GM12801 (cell line): ENCODE measurements around the gene KRT74.

Source experiments
- CTCF ChIP-seq: IDR thresholded peaks from one replicate; pipeline ENCODE4 v1.5.1; 2011; ENCODE audit warnings: control low read depth; ENCODE audit not compliant: insufficient read length; ENCODE audit errors: extremely low read depth

The KRT74 gene

DNA sequence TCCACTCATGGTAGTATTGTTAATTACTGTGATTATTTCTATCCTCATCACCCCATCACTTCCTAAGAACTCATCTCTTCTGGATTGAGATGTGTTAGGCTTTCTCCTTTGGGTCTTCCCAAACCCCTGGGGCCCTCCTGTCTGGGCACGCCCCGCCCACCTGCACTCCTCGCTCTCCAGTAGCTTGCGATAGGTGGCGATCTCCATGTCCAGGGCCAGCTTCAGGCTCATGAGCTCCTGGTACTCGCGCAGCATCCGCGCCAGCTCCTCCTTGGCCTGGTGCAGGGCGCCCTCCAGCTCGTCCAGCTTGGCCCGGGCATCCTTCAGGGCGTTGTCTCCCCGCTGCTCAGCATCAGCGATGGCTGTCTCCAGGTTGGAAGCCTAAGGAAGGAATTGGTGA lies 27.5 kb downstream of the KRT74 start:
- TF ChIP-seq CTCF: no peak

DNA sequence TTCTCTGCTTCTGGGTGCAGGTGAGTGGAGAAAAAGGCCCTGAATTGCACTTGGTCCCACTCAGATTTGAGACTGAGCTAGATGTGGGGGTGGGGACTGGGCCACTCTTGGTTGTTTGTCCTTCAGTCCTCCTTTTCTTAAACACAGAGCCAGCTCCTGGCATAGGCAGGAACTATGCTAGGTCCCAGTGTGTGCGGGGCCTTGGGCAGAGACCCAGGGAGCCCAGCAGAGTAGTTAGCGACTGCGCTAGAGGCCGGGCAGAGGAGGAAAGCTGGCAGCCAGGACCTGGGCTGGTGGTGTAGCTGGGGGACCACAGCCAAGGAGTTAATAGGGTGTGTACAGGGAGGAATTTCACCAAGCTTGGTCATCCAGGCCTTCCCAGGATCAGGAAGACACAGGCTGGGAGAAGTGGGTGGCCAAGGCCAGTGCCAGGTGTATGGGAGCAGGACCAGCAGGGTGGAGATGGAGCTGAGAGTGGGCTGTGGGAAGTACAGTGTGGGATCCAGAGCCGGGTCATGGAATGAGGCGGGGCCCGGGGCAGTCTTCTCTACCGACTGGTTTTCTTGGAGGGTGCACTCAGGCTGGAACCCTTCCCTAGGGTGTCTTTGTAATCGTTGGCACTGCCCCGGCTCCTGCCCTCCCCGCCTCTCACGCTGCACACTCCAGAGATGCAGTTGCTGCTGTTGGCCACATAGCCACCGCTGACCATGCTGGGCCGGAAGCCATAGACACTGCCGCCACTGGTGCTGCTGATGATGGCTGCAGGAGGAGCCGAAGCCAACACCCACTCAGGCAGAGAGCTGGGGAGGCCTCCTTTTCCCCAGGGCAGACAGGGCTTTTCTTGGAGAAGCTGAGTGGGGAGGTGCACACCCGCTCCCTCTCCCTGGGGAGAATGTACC lies 29.4 kb downstream of the KRT74 start:
- TF ChIP-seq CTCF: no peak

GRCh38 chr12:52542785-52543318 lies 30.8 kb downstream of the KRT74 start:
- TF ChIP-seq CTCF: no peak

- TF ChIP-seq CTCF: no peak
These were observed 31.5 kb downstream of the KRT74 start for GRCh38 chr12:52542157-52542556.

- no peak for TF ChIP-seq CTCF
These were observed 31.9 kb downstream of the KRT74 start for GRCh38 chr12:52541709-52542108.

DNA sequence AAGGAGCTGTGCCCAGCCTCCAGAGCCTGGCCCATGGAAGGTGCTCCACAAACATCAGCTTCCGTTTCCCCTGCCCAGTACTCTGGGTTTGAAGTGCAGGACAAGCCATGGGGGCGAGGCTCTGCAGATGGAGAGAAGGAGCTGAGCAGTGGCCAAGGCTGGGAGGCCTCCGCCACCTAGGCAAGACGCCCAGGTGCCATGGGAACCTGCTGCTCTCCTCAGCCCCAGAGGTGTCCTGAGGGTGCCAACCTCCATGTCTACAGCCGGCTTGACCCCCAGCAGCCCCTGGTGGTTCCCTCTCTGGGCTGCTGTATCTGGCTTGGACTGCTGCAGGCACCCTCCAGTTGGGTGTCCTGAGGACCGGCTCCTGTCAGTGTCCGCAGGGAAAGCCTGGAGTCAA lies 33.1 kb downstream of the KRT74 start:
- no peak for TF ChIP-seq CTCF

DNA sequence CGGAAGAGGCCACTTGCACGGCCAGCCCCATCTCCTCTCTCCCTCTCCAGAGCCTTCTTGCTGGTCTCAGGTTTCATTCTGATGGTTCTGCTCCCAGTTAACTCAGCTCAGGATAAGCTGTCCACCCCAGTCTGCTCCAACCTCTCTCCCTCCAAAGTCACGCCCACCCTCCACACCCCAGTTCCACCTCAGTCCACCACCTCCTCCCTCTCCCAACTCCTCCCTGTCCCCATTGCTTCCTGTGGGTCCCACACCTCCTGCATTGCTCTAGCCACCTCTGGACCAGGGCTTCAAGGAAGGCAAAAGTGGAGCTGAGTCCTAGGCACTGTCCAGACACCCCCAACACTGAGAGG lies 33.8 kb downstream of the KRT74 start:
- no peak for TF ChIP-seq CTCF
